Panc1 (cell line): Measurements from ENCODE around the gene KLHDC9. TPM values are rescaled to one million over a fixed set of nuclear protein-coding genes. Genes with fewer than 3 reads are reported as not detected.

Source experiments
- ATAC-seq: fragments of 200-7000 bp; cut with Tn5 transposase; 2 replicates; pipeline ENCODE4 v1.9.1; 2020; ENCODE audit warnings: mild to moderate bottlenecking, moderate library complexity
- BruUV-seq: library from RNA; stranded (reverse); fragments of 400-500 nt; replicated peaks from 2 replicates; lab custom pipeline; 2021; lab: Mats Ljungman, UMichigan
- CTCF ChIA-PET: fragments of 300-600 bp; sonication (Branson Sonifier 250); formaldehyde crosslinking; loops from one replicate; lab custom pipeline; 2022; ENCODE audit warnings: antibody characterized with exemption; lab: Charles Lee
- POLR2A ChIA-PET: fragments of 300-600 bp; sonication (Branson Sonifier 250); formaldehyde crosslinking; loops from one replicate; lab custom pipeline; 2022; ENCODE audit warnings: antibody characterized with exemption; lab: Charles Lee
- DNase-seq: peaks from one replicate; pipeline ENCODE4 v3.0.0-alpha.2; 2010; ENCODE audit warnings: low read depth, low spot score
- H3K27ac ChIP-seq: 2 replicates; pipeline ENCODE4 v1.5.1; 2011; ENCODE audit warnings: mild to moderate bottlenecking, low read length, inconsistent platforms
- H3K27me3 ChIP-seq: fragments of 200-500 bp; sonication (Bioruptor generic); 2 replicates; pipeline ENCODE4 v1.6.0; 2014; ENCODE audit warnings: low read length, inconsistent platforms; ENCODE audit not compliant: control insufficient read depth, insufficient read depth
- H3K36me3 ChIP-seq: fragments of 200-500 bp; sonication (Bioruptor generic); 2 replicates; pipeline ENCODE4 v1.5.1; 2014; ENCODE audit warnings: inconsistent platforms, mild to moderate bottlenecking, low read length, moderate library complexity; ENCODE audit not compliant: control insufficient read depth, insufficient read depth
- H3K4me1 ChIP-seq: 2 replicates; pipeline ENCODE4 v1.5.1; 2011; ENCODE audit warnings: inconsistent platforms, mild to moderate bottlenecking, low read length, moderate library complexity; ENCODE audit not compliant: control insufficient read depth, insufficient read depth
- H3K4me3 ChIP-seq, 2 experiments: 2 replicates each; pipeline ENCODE4 v1.5.1; 2011 to 2012; ENCODE audit warnings: low read depth in 2 of 2, low read length in 2 of 2, mild to moderate bottlenecking in 2 of 2, inconsistent platforms in 1 of 2, moderate library complexity in 1 of 2
- H3K9me3 ChIP-seq: fragments of 200-500 bp; sonication (Bioruptor generic); 2 replicates; pipeline ENCODE4 v1.5.1; 2014; ENCODE audit warnings: low read depth, mild to moderate bottlenecking, inconsistent platforms, low read length, moderate library complexity; ENCODE audit not compliant: control insufficient read depth, insufficient read depth
- CTCF ChIP-seq: fragments of 450-650 bp; IDR thresholded peaks from 2 replicates; pipeline ENCODE4 v1.5.1; 2017; ENCODE audit warnings: mild to moderate bottlenecking
- POLR2AphosphoS5 ChIP-seq: IDR thresholded peaks from 2 replicates; pipeline ENCODE4 v1.6.1; 2012; ENCODE audit warnings: mild to moderate bottlenecking, low read depth, low read length, moderate library complexity
- REST ChIP-seq, 2 experiments: IDR thresholded peaks; 2 replicates each; pipeline ENCODE4 v1.6.1; 2011 to 2012; ENCODE audit warnings: low read depth in 2 of 2, control low read depth in 1 of 2, low read length in 1 of 2, mild to moderate bottlenecking in 1 of 2, moderate library complexity in 1 of 2; ENCODE audit not compliant: insufficient read depth in 1 of 2
- SIN3A ChIP-seq: IDR thresholded peaks from 2 replicates; pipeline ENCODE4 v1.6.1; 2012; ENCODE audit warnings: low read depth, mild to moderate bottlenecking, low read length, moderate library complexity, borderline replicate concordance; ENCODE audit not compliant: insufficient read depth
- TCF7L2 ChIP-seq: IDR thresholded peaks from 2 replicates; pipeline ENCODE4 v1.6.1; 2011; ENCODE audit warnings: mild to moderate bottlenecking, low read depth, low read length, inconsistent platforms
- in situ Hi-C: cut with HindIII; loops from 2 replicates; pipeline ENCODE4 v1.10.0; 2016; ENCODE audit warnings: low sequenced_read_pairs, low pct_unique_long_range_greater_than_20kb
- intact Hi-C: fragments of 100-400 bp; cut with micrococcal nuclease; formaldehyde crosslinking; loops from one replicate; pipeline ENCODE4 v1.10.0; 2022; ENCODE audit not compliant: unreplicated experiment
- total RNA-seq: library from RNA; stranded (reverse); gene quantifications from one replicate; pipeline ENCODE4 v1.2.1, GENCODE V29; 2021; ENCODE audit not compliant: unreplicated experiment

Gene KLHDC9
- total RNA-seq, 1 experiment from 2014 or later, result 7.6 TPM

DNA sequence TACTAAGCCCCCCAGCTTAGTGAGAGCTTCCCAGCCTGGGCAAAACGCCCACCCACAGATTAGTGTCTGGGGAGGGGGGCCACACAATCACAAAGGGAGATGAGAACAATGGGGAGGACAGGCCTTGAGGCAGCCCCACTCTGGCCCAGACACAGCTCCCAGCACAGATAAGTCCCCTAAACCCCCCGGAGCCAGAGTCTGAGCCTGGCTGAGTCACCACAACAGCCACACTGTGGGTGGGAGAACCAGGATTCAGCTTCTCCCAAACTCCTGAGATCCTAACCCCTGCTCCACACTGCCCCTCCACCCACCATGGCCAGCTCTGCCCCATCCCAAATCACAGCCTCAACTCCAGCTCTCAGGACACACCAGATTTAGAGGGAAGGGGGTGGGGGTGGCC is 13.0 kb upstream of the KLHDC9 start:
- peaks cover 4% of the 10 kb centered on the region; the same call in 1 of the 2 replicates for H3K4me1 ChIP-seq
- H3K27ac ChIP-seq, result no peak overlapping the region
- intact Hi-C loops (no loop called here), in situ Hi-C loops (no loop called here)
- ATAC-seq (no peak), DNase-seq (no peak)
- no peak overlapping the region for H3K4me3 ChIP-seq
- no peak for TF ChIP-seq SIN3A
- no peak for TF ChIP-seq REST (IDR thresholded peaks at IDR 0.05; ENCODE audit: insufficient read depth in 1 of 2, low read depth in 2 of 2, low read length in 1 of 2)
- no peak for TF ChIP-seq TCF7L2
- TF ChIP-seq CTCF, result no peak
- no peak for TF ChIP-seq POLR2AphosphoS5
- no peaks in the 10 kb centered on the region for H3K36me3 ChIP-seq
- H3K27me3 ChIP-seq, result no peaks in the 10 kb centered on the region
- POLR2A ChIA-PET, result interaction anchor here (1.1 kb wide), 1 partner anchor 40 kb away, joined by 3 read pairs; the partner anchor contains the start of gene USF1
- H3K9me3 ChIP-seq, result no peaks in the 10 kb centered on the region
- CTCF ChIA-PET, result no interaction called here
- BruUV-seq, result no TSS peak

DNA sequence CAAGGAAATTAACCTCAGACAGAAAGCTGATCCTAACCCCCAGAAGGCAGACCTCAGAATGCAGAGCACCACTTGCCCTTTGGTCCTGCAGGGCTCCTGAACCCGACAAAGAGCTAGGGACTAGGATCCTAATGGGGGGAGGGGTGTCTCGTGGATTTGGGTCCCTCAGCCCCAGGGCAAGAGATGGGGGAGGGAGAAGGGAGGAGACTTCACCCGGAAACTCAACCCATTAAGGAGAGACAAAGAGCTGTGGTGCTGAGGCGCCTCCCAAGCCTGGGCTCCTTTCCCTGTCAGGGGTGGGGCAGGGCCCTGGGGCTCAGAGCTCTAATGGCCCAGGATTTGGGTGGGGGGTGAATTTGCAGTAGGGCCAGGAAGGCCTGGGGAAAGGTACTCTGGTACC is 11.7 kb upstream of the KLHDC9 start:
- DNase-seq, result no peak
- Histone ChIP-seq H3K4me3 (no peak overlapping the region), H3K9me3 (no peaks in the 10 kb centered on the region), H3K4me1 (peaks cover 4% of the 10 kb centered on the region; the same call in 1 of the 2 replicates), H3K27ac (no peak overlapping the region), H3K27me3 (no peaks in the 10 kb centered on the region), H3K36me3 (no peaks in the 10 kb centered on the region)
- no TSS peak for BruUV-seq
- POLR2A ChIA-PET, result interaction anchor here (0.6 to 0.7 kb wide), 2 partner anchors 35 to 638 kb away, joined by 3 to 4 read pairs; no protein-coding TSS in a partner anchor
- CTCF ChIA-PET, result no interaction called here
- TF ChIP-seq SIN3A (no peak), POLR2AphosphoS5 (no peak), CTCF (no peak), REST (IDR thresholded peaks at IDR 0.05; ENCODE audit: insufficient read depth in 1 of 2, low read depth in 2 of 2, low read length in 1 of 2) (no peak)
- intact Hi-C loops (no loop called here), in situ Hi-C loops (no loop called here)
- ATAC-seq, result no peak
